HEK293 (cell line): ENCODE data around the gene ERMP1.

Experiments used
- CTCF ChIA-PET: fragments of 350-600 bp; formaldehyde crosslinking; extraction: SDS; loops from one replicate; lab custom pipeline; 2021; ENCODE audit warnings: antibody characterized with exemption; lab: Yijun Ruan, JAX
- POLR2A ChIA-PET: fragments of 300-600 bp; formaldehyde crosslinking; extraction: SDS; loops from one replicate; lab custom pipeline; 2020; ENCODE audit warnings: antibody characterized with exemption, inconsistent platforms; lab: Yijun Ruan, JAX
- H3K27ac ChIP-seq: fragments of 200-500 bp; sonication (Bioruptor generic); 2 replicates; pipeline ENCODE4 v1.5.1; 2014; ENCODE audit warnings: low read depth, low read length, control low read depth, inconsistent platforms; ENCODE audit errors: extremely low read depth
- H3K36me3 ChIP-seq, 2 experiments: fragments of 200-500 bp in 1 of 2; sonication (Bioruptor generic) in 1 of 2; 1 replicate in 1 of 2; 2 replicates in 1 of 2; pipeline ENCODE4 v1.5.1; 2014 to 2017; ENCODE audit warnings: inconsistent platforms in 2 of 2, low read length in 2 of 2; ENCODE audit not compliant: control insufficient read depth in 2 of 2, insufficient read depth in 1 of 2
- H3K4me1 ChIP-seq: fragments of 200-500 bp; sonication (Bioruptor generic); 2 replicates; pipeline ENCODE4 v1.5.1; 2014; ENCODE audit warnings: mild to moderate bottlenecking, low read length, inconsistent platforms; ENCODE audit not compliant: control insufficient read depth, insufficient read depth
- H3K4me3 ChIP-seq: 2 replicates; pipeline ENCODE4 v1.5.1; 2011; ENCODE audit warnings: low read depth, mild to moderate bottlenecking, control low read depth, low read length, moderate library complexity
- H3K9me3 ChIP-seq: fragments of 200-500 bp; sonication (Bioruptor generic); 2 replicates; pipeline ENCODE4 v1.5.1; 2014; ENCODE audit warnings: low read depth, low read length, inconsistent platforms; ENCODE audit not compliant: control insufficient read depth, insufficient read depth
- MYNN ChIP-seq: fragments of 450-650 bp; formaldehyde crosslinking; IDR thresholded peaks from 2 replicates; pipeline ENCODE4 v1.5.1; 2016; ENCODE audit warnings: missing biosample characterization, missing genetic modification characterization, borderline replicate concordance
- PRDM1 ChIP-seq: fragments of 450-650 bp; formaldehyde crosslinking; IDR thresholded peaks from 2 replicates; pipeline ENCODE4; 2016; ENCODE audit warnings: missing biosample characterization, missing genetic modification characterization
- REPIN1 ChIP-seq: fragments of 450-650 bp; formaldehyde crosslinking; IDR thresholded peaks from 2 replicates; pipeline ENCODE4 v1.5.1; 2017; ENCODE audit warnings: missing biosample characterization, missing genetic modification characterization, low read depth
- WT1 ChIP-seq: fragments of 450-650 bp; formaldehyde crosslinking; IDR thresholded peaks from 2 replicates; pipeline ENCODE4 v1.5.1; 2016; ENCODE audit warnings: missing biosample characterization, missing genetic modification characterization
- ZBTB17 ChIP-seq: fragments of 450-650 bp; formaldehyde crosslinking; IDR thresholded peaks from 2 replicates; pipeline ENCODE4 v1.5.1; 2016; ENCODE audit warnings: missing biosample characterization, missing genetic modification characterization
- ZNF266 ChIP-seq: fragments of 450-650 bp; formaldehyde crosslinking; IDR thresholded peaks from 2 replicates; pipeline ENCODE4 v1.5.1; 2016; ENCODE audit warnings: missing biosample characterization, missing genetic modification characterization, low read depth
- ZNF341 ChIP-seq: fragments of 450-650 bp; formaldehyde crosslinking; IDR thresholded peaks from 2 replicates; pipeline ENCODE4; 2016; ENCODE audit warnings: low read depth, missing biosample characterization, missing genetic modification characterization
- ZNF513 ChIP-seq: fragments of 450-650 bp; IDR thresholded peaks from 2 replicates; pipeline ENCODE4 v1.5.1; 2018; ENCODE audit warnings: missing biosample characterization, missing genetic modification characterization
- ZNF561 ChIP-seq: fragments of 450-650 bp; IDR thresholded peaks from 2 replicates; pipeline ENCODE4 v1.5.1; 2018; ENCODE audit warnings: missing biosample characterization, missing genetic modification characterization, borderline replicate concordance
- ZNF585B ChIP-seq: fragments of 450-650 bp; formaldehyde crosslinking; IDR thresholded peaks from 2 replicates; pipeline ENCODE4 v1.5.1; 2016; ENCODE audit warnings: missing biosample characterization, missing genetic modification characterization
- ZNF623 ChIP-seq: fragments of 450-650 bp; formaldehyde crosslinking; IDR thresholded peaks from 2 replicates; pipeline ENCODE4 v1.5.1; 2016; ENCODE audit warnings: missing biosample characterization, missing genetic modification characterization
- ZNF843 ChIP-seq: fragments of 450-650 bp; formaldehyde crosslinking; IDR thresholded peaks from 2 replicates; pipeline ENCODE4 v1.5.1; 2016; ENCODE audit warnings: missing biosample characterization, missing genetic modification characterization
- ZXDB ChIP-seq: fragments of 450-650 bp; formaldehyde crosslinking; IDR thresholded peaks from 2 replicates; pipeline ENCODE4 v1.5.1; 2016; ENCODE audit warnings: missing biosample characterization, missing genetic modification characterization
- TF ChIP-seq, protein P1 (sequence below): fragments of 450-650 bp; formaldehyde crosslinking; IDR thresholded peaks from 2 replicates; pipeline ENCODE4 v1.5.1; 2017; ENCODE audit warnings: missing biosample characterization, missing genetic modification characterization
- TF ChIP-seq, protein P2 (sequence below): fragments of 450-650 bp; formaldehyde crosslinking; IDR thresholded peaks from 2 replicates; pipeline ENCODE4 v1.5.1; 2016; ENCODE audit warnings: missing biosample characterization, missing genetic modification characterization
- TF ChIP-seq, protein P3 (sequence below): fragments of 450-650 bp; IDR thresholded peaks from 2 replicates; pipeline ENCODE4 v1.5.1; 2018; ENCODE audit warnings: missing biosample characterization, mild to moderate bottlenecking, missing genetic modification characterization
- TF ChIP-seq, protein P4 (sequence below): fragments of 450-650 bp; formaldehyde crosslinking; IDR thresholded peaks from 2 replicates; pipeline ENCODE4 v1.5.1; 2016; ENCODE audit warnings: missing biosample characterization, missing genetic modification characterization
- TF ChIP-seq, protein P5 (sequence below): fragments of 450-650 bp; formaldehyde crosslinking; IDR thresholded peaks from 2 replicates; pipeline ENCODE4 v1.5.1; 2017; ENCODE audit warnings: missing biosample characterization, missing genetic modification characterization

ERMP1 gene

GRCh38 chr9:5866272-5866671 is 33.4 kb upstream of the ERMP1 start (continued):
- TF ChIP-seq REPIN1 (tag by site-specific recombination) (no peak), ZNF561 (tag by site-specific recombination) (no peak), ZBTB17 (tag by site-specific recombination) (no peak), ZNF585B (tag by site-specific recombination) (no peak)
- TF ChIP-seq, protein P1, sequence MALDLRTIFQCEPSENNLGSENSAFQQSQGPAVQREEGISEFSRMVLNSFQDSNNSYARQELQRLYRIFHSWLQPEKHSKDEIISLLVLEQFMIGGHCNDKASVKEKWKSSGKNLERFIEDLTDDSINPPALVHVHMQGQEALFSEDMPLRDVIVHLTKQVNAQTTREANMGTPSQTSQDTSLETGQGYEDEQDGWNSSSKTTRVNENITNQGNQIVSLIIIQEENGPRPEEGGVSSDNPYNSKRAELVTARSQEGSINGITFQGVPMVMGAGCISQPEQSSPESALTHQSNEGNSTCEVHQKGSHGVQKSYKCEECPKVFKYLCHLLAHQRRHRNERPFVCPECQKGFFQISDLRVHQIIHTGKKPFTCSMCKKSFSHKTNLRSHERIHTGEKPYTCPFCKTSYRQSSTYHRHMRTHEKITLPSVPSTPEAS (tag by site-specific recombination) = no peak
- TF ChIP-seq, all 188 proteins: peak for 0

DNA sequence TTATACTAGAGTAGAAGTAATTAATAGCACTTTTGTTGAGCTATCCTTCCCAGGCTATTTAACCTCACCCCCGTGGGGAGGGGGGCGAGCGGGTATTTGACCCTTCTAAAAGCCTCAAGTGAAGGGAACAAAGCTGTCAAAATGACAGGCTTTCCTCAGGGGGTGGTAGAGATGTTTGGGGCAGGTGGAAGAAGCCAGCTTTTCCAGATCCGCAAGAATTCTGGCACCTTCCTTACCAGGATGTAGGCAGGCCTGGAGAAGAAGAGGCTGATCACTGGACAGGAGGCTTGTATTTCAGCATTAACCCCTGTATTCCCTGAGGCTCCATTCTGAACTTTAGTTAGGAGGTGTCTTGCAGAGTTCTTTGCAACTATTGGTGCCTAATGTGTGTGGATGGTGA is 31.5 kb upstream of the ERMP1 start:
- ChIA-PET CTCF (interaction anchor here (1.4 to 1.9 kb wide), 2 partner anchors 22 to 31 kb away, joined by 9 to 10 read pairs; partner anchors contain the start of gene ERMP1), POLR2A (no interaction called here)
- H3K9me3 ChIP-seq = no peaks in the 10 kb centered on the region
- H3K36me3 ChIP-seq = no peaks in the 10 kb centered on the region
- H3K4me1 ChIP-seq = no peaks in the 10 kb centered on the region
- H3K4me3 ChIP-seq = no peak overlapping the region
- no peak overlapping the region for H3K27ac ChIP-seq
- TF ChIP-seq, protein P2, sequence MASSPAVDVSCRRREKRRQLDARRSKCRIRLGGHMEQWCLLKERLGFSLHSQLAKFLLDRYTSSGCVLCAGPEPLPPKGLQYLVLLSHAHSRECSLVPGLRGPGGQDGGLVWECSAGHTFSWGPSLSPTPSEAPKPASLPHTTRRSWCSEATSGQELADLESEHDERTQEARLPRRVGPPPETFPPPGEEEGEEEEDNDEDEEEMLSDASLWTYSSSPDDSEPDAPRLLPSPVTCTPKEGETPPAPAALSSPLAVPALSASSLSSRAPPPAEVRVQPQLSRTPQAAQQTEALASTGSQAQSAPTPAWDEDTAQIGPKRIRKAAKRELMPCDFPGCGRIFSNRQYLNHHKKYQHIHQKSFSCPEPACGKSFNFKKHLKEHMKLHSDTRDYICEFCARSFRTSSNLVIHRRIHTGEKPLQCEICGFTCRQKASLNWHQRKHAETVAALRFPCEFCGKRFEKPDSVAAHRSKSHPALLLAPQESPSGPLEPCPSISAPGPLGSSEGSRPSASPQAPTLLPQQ (tag by site-specific recombination) = no peak
- no peak for TF ChIP-seq MYNN (tag by site-specific recombination)
- TF ChIP-seq ZNF266 = no peak
- TF ChIP-seq, protein P3, sequence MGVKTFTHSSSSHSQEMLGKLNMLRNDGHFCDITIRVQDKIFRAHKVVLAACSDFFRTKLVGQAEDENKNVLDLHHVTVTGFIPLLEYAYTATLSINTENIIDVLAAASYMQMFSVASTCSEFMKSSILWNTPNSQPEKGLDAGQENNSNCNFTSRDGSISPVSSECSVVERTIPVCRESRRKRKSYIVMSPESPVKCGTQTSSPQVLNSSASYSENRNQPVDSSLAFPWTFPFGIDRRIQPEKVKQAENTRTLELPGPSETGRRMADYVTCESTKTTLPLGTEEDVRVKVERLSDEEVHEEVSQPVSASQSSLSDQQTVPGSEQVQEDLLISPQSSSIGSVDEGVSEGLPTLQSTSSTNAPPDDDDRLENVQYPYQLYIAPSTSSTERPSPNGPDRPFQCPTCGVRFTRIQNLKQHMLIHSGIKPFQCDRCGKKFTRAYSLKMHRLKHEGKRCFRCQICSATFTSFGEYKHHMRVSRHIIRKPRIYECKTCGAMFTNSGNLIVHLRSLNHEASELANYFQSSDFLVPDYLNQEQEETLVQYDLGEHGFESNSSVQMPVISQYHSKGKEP = no peak
- TF ChIP-seq ZNF623 (tag by site-specific recombination) = no peak
- no peak for TF ChIP-seq ZNF513 (tag by site-specific recombination)
- TF ChIP-seq WT1 (tag by site-specific recombination) = no peak
- TF ChIP-seq ZXDB (tag by site-specific recombination) = no peak
- TF ChIP-seq, protein P4, sequence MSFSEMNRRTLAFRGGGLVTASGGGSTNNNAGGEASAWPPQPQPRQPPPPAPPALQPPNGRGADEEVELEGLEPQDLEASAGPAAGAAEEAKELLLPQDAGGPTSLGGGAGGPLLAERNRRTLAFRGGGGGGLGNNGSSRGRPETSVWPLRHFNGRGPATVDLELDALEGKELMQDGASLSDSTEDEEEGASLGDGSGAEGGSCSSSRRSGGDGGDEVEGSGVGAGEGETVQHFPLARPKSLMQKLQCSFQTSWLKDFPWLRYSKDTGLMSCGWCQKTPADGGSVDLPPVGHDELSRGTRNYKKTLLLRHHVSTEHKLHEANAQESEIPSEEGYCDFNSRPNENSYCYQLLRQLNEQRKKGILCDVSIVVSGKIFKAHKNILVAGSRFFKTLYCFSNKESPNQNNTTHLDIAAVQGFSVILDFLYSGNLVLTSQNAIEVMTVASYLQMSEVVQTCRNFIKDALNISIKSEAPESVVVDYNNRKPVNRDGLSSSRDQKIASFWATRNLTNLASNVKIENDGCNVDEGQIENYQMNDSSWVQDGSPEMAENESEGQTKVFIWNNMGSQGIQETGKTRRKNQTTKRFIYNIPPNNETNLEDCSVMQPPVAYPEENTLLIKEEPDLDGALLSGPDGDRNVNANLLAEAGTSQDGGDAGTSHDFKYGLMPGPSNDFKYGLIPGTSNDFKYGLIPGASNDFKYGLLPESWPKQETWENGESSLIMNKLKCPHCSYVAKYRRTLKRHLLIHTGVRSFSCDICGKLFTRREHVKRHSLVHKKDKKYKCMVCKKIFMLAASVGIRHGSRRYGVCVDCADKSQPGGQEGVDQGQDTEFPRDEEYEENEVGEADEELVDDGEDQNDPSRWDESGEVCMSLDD (tag by site-specific recombination) = no peak
- TF ChIP-seq ZNF843 = no peak
- TF ChIP-seq ZNF341 (tag by site-specific recombination) = no peak
- TF ChIP-seq, protein P5, sequence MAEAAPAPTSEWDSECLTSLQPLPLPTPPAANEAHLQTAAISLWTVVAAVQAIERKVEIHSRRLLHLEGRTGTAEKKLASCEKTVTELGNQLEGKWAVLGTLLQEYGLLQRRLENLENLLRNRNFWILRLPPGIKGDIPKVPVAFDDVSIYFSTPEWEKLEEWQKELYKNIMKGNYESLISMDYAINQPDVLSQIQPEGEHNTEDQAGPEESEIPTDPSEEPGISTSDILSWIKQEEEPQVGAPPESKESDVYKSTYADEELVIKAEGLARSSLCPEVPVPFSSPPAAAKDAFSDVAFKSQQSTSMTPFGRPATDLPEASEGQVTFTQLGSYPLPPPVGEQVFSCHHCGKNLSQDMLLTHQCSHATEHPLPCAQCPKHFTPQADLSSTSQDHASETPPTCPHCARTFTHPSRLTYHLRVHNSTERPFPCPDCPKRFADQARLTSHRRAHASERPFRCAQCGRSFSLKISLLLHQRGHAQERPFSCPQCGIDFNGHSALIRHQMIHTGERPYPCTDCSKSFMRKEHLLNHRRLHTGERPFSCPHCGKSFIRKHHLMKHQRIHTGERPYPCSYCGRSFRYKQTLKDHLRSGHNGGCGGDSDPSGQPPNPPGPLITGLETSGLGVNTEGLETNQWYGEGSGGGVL (tag by site-specific recombination) = no peak
- no peak for TF ChIP-seq PRDM1 (tag by site-specific recombination)
